ENCODE results near the gene RFNG.

The RFNG gene

GRCh38 chr17:82028966-82029365 lies 22.6 kb downstream of the RFNG start:
- DNase-seq (ENCODE audit: low read depth in 2 of 2, low spot score in 1 of 2) = no peak

- no peak for DNase-seq (ENCODE audit: low read depth in 2 of 2, low spot score in 1 of 2)
Observed at GRCh38 chr17:82028246-82028645, 23.4 kb downstream of the RFNG start.

- DNase-seq (ENCODE audit: low read depth in 2 of 2, low spot score in 1 of 2) = no peak
Observed at GRCh38 chr17:82025401-82026107, 26.1 kb downstream of the RFNG start.

GRCh38 chr17:82024859-82025258 lies 26.8 kb downstream of the RFNG start:
- no peak for DNase-seq (ENCODE audit: low read depth in 2 of 2, low spot score in 1 of 2)

- no peak for DNase-seq (ENCODE audit: low read depth in 2 of 2, low spot score in 1 of 2)
Observed at GRCh38 chr17:82023447-82024241, 28.0 kb downstream of the RFNG start.

- DNase-seq (ENCODE audit: low read depth in 2 of 2, low spot score in 1 of 2) = peak; percentile 98 to 100
Observed at GRCh38 chr17:82022981-82023446, 28.6 kb downstream of the RFNG start, which contains the start of gene LRRC45. Gene LRRC45, plus strand, starts transcription at chr17:82023305. Its CDS starts 339 bp downstream, at chr17:82023644.

GRCh38 chr17:82022310-82022980 lies 29.2 kb downstream of the RFNG start, which contains the start of gene CENPX:
Gene CENPX, minus strand, starts transcription at chr17:82022878. Its CDS starts 17 bp downstream, at chr17:82022861.
- no peak for DNase-seq (ENCODE audit: low read depth in 2 of 2, low spot score in 1 of 2)

- DNase-seq (ENCODE audit: low read depth in 2 of 2, low spot score in 1 of 2) = no peak
Observed at GRCh38 chr17:82021900-82022309, 29.7 kb downstream of the RFNG start.

- peak in 1 of 2 donors; percentile 14 for DNase-seq (ENCODE audit: low read depth in 2 of 2, low spot score in 1 of 2)
Observed at GRCh38 chr17:82021107-82021899, 30.3 kb downstream of the RFNG start.

GRCh38 chr17:82020572-82021106 lies 31.0 kb downstream of the RFNG start:
- no peak for DNase-seq (ENCODE audit: low read depth in 2 of 2, low spot score in 1 of 2)

- DNase-seq (ENCODE audit: low read depth in 2 of 2, low spot score in 1 of 2) = peak in 1 of 2 donors; percentile 33
Observed at GRCh38 chr17:82019690-82020571, 31.7 kb downstream of the RFNG start.

GRCh38 chr17:82018989-82019689 lies 32.5 kb downstream of the RFNG start:
- no peak for DNase-seq (ENCODE audit: low read depth in 2 of 2, low spot score in 1 of 2)

- no peak for DNase-seq (ENCODE audit: low read depth in 2 of 2, low spot score in 1 of 2)
Observed at GRCh38 chr17:82018152-82018988, 33.2 kb downstream of the RFNG start.

- DNase-seq (ENCODE audit: low read depth in 2 of 2, low spot score in 1 of 2) = no peak
Observed at GRCh38 chr17:82017612-82018151, 33.9 kb downstream of the RFNG start.

- no peak for DNase-seq (ENCODE audit: low read depth in 2 of 2, low spot score in 1 of 2)
Observed at GRCh38 chr17:82016875-82017459, 34.6 kb downstream of the RFNG start.

- DNase-seq (ENCODE audit: low read depth in 2 of 2, low spot score in 1 of 2) = no peak
Observed at GRCh38 chr17:82016061-82016874, 35.3 kb downstream of the RFNG start.

Measured in stimulated activated CD8-positive, alpha-beta memory T cell treated with anti-CD3 and anti-CD28 coated beads, Interleukin-4, amount 100 ng/mL, for 1 hour (primary cell).